ENCODE measurements around the gene CCNK. TPM values are rescaled to one million over a fixed set of nuclear protein-coding genes. Genes with fewer than 3 reads are reported as not detected.

Gene CCNK
- total RNA-seq, 2 donors from 2014 or later = 22.6 to 42.2 TPM

DNA sequence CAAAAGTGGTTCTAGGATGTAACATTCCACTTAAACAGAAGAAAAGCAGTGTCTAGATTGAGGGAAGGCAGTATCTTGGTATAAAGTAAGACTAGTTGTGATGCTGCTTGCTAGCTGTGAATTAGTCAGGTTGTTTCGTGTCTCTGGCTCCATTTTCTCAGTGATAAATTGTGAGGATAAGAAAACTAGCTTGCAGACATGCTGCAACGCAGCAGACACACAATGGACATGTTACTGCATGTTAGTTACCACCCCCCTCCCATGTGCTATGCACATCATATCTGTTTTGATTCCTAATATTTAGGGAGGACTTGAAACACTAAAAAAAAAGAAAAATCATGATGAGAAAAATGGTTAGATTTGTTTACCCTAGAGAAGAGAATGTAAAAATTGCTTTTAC lies 2.9 kb downstream of the CCNK start:
- H3K27ac ChIP-seq = no peak overlapping the region
- TF ChIP-seq, protein P1, sequence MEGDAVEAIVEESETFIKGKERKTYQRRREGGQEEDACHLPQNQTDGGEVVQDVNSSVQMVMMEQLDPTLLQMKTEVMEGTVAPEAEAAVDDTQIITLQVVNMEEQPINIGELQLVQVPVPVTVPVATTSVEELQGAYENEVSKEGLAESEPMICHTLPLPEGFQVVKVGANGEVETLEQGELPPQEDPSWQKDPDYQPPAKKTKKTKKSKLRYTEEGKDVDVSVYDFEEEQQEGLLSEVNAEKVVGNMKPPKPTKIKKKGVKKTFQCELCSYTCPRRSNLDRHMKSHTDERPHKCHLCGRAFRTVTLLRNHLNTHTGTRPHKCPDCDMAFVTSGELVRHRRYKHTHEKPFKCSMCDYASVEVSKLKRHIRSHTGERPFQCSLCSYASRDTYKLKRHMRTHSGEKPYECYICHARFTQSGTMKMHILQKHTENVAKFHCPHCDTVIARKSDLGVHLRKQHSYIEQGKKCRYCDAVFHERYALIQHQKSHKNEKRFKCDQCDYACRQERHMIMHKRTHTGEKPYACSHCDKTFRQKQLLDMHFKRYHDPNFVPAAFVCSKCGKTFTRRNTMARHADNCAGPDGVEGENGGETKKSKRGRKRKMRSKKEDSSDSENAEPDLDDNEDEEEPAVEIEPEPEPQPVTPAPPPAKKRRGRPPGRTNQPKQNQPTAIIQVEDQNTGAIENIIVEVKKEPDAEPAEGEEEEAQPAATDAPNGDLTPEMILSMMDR (IDR thresholded peaks at IDR 0.05) = no peak
- H3K9me3 ChIP-seq = no peaks in the 10 kb centered on the region
- H3K4me1 ChIP-seq (ENCODE audit: control insufficient read depth in 1 of 2, low read depth in 2 of 2) = peaks cover 18 to 21% of the 10 kb centered on the region in 2 donors
- no peak overlapping the region for H3K4me3 ChIP-seq
- H3K27me3 ChIP-seq (replicated peaks; ENCODE audit: insufficient read depth) = no peaks in the 10 kb centered on the region
- no peaks in the 10 kb centered on the region for H3K36me3 ChIP-seq
- no peak for DNase-seq (ENCODE audit: low spot score)
- no peak for ATAC-seq (ENCODE audit: insufficient number of reproducible peaks, low FRiP score, low read depth)

DNA sequence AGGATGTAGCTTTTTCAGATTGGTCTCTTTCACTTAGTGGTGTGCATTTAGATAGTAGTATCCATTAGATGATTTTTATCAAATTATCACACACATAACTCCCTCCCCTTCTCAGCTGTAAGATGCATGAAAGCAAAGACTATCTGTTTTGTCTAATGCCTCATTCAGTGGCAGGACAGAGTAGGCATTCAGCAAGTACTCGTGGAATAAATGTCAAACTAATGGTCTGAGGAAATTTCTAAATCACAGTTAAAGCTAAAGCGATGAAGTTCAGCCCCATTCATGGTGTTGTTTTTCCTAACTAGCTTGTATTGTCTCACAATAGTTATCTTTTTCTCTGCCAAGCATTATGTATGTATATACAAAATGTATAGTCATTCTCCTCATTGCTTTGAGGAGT lies 16.1 kb downstream of the CCNK start:
- Histone ChIP-seq H3K9me3 (no peaks in the 10 kb centered on the region), H3K4me1 (ENCODE audit: control insufficient read depth in 1 of 2, low read depth in 2 of 2) (no peaks in the 10 kb centered on the region), H3K27ac (no peak overlapping the region), H3K36me3 (peaks cover 59% of the 10 kb centered on the region), H3K4me3 (no peak overlapping the region), H3K27me3 (replicated peaks; ENCODE audit: insufficient read depth) (no peaks in the 10 kb centered on the region)
- ATAC-seq (ENCODE audit: insufficient number of reproducible peaks, low FRiP score, low read depth) = no peak
- DNase-seq (ENCODE audit: low spot score) = no peak
- TF ChIP-seq, protein P1 (IDR thresholded peaks at IDR 0.05) = no peak

DNA sequence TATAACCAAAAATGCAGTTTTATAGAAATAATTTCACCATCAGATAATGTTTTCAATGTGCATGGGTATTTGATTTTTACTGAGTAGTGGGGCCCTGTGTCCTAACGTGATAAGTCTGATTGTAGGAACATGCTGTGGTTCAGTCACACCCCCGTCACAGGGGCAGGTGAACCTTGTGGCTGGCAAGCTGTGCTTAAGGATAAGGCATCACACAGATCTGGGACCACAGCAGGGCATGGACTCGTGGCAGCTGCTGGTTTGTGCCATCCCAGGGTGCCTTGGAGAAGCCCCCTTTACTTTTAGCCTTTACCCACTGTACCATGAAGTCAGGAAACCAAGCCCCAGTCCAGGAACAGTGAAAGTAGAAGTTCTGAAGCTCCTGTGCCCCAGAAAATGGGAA lies 16.7 kb downstream of the CCNK start:
- H3K36me3 ChIP-seq = peaks cover 59% of the 10 kb centered on the region
- DNase-seq (ENCODE audit: low spot score) (no peak), ATAC-seq (ENCODE audit: insufficient number of reproducible peaks, low FRiP score, low read depth) (no peak)
- H3K27ac ChIP-seq = no peak overlapping the region
- H3K4me3 ChIP-seq = no peak overlapping the region
- no peaks in the 10 kb centered on the region for H3K4me1 ChIP-seq (ENCODE audit: control insufficient read depth in 1 of 2, low read depth in 2 of 2)
- TF ChIP-seq, protein P1 (IDR thresholded peaks at IDR 0.05) = no peak
- H3K27me3 ChIP-seq (replicated peaks; ENCODE audit: insufficient read depth) = no peaks in the 10 kb centered on the region
- no peaks in the 10 kb centered on the region for H3K9me3 ChIP-seq

DNA sequence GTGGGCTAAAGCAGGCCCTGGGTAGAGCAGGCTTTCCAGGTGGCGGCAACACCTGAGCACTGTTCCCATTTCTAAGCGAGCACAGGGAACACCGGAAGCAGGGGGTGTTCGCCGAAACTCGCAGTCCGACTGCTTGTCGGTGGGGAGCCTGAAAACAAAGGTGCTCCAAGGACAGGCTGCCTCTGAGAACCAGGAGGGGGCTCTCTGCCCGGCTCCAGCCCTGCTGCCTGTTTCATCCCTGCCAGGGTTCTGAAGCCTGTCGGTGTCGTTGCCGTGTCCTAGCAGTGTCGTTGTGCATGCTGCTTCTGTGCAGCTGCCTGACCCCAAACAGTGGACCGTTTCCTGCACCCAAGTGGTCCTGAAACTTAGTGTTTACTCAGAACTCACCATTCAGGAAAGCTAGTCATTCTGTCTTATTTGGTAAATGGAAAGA lies 21.8 kb downstream of the CCNK start:
- Histone ChIP-seq H3K9me3 (no peaks in the 10 kb centered on the region), H3K27me3 (replicated peaks; ENCODE audit: insufficient read depth) (no peaks in the 10 kb centered on the region), H3K36me3 (peaks cover 62% of the 10 kb centered on the region), H3K4me3 (no peak overlapping the region), H3K4me1 (ENCODE audit: control insufficient read depth in 1 of 2, low read depth in 2 of 2) (no peaks in the 10 kb centered on the region), H3K27ac (no peak overlapping the region)
- DNase-seq (ENCODE audit: low spot score) = no peak
- TF ChIP-seq, protein P1 (IDR thresholded peaks at IDR 0.05) = no peak
- ATAC-seq (ENCODE audit: insufficient number of reproducible peaks, low FRiP score, low read depth) = no peak

DNA sequence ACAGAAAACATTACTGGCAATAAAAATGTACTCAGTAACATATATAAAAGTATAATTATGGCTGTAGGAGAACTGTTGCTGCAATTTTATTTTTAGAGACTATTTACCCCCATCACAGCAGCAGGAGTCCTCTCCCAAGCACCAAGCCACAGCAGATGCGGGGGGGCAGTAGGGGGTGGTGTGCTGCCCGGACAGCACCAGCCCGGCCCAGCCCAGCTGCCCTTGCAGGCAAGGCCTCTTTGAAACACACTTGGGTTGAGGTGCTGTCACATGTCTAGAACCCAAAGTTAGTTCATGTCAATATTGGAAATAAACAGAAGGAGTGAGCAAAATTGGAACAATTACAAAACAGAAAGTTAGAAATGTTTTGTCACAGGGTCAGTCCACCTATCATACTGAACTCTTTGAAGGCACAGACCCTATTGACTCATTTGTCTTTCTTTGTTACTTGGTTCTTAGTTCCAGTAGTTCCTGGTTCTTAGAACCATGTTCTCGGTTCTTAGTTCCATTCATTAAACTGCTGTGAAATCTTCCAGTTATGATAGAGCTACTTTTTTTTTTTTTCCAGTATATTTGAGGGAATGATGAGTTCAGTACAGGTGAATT lies 22.7 kb downstream of the CCNK start:
- Histone ChIP-seq H3K36me3 (peaks cover 71% of the 10 kb centered on the region), H3K27ac (no peak overlapping the region), H3K9me3 (no peaks in the 10 kb centered on the region), H3K4me1 (ENCODE audit: control insufficient read depth in 1 of 2, low read depth in 2 of 2) (no peaks in the 10 kb centered on the region), H3K4me3 (no peak overlapping the region), H3K27me3 (replicated peaks; ENCODE audit: insufficient read depth) (no peaks in the 10 kb centered on the region)
- ATAC-seq (ENCODE audit: insufficient number of reproducible peaks, low FRiP score, low read depth) = no peak
- TF ChIP-seq, protein P1 (IDR thresholded peaks at IDR 0.05) = no peak
- DNase-seq (ENCODE audit: low spot score) = no peak
